OCI-LY7 (cell line): ENCODE measurements around the gene JUNB. TPM values are rescaled to one million over a fixed set of nuclear protein-coding genes. Genes with fewer than 3 reads are reported as not detected.

Source experiments
- BruUV-seq: library from RNA; stranded (reverse); fragments of 400-500 nt; replicated peaks from 2 replicates; lab custom pipeline; 2021; lab: Mats Ljungman, UMichigan
- CTCF ChIA-PET: fragments of 300-600 bp; sonication (Branson Sonifier 250); formaldehyde crosslinking; loops from one replicate; lab custom pipeline; 2022; ENCODE audit warnings: antibody characterized with exemption; ENCODE audit not compliant: unreplicated experiment; lab: Charles Lee
- POLR2A ChIA-PET: fragments of 300-600 bp; sonication (Branson Sonifier 250); formaldehyde crosslinking; loops from one replicate; lab custom pipeline; 2022; ENCODE audit warnings: antibody characterized with exemption; lab: Charles Lee
- DNase-seq: peaks from one replicate; pipeline ENCODE4 v3.0.0-alpha.2; 2015; ENCODE audit warnings: low spot score
- H2AFZ ChIP-seq: fragments of 200-600 bp; sonication (generic), shearing (Covaris generic); 2 replicates; pipeline ENCODE4 v1.6.1; 2014; ENCODE audit warnings: mild to moderate bottlenecking, antibody characterized with exemption, low read length, moderate library complexity
- H3K27ac ChIP-seq: fragments of 200-600 bp; sonication (generic); 2 replicates; pipeline ENCODE4 v1.5.1; 2014; ENCODE audit warnings: mixed run types, low read depth, mild to moderate bottlenecking, moderate library complexity, low read length, inconsistent platforms; ENCODE audit not compliant: poor library complexity, severe bottlenecking
- H3K36me3 ChIP-seq: fragments of 200-600 bp; sonication (generic); 2 replicates; pipeline ENCODE4 v1.6.1; 2014; ENCODE audit warnings: mild to moderate bottlenecking, antibody characterized with exemption, low read length, moderate library complexity, mixed read lengths; ENCODE audit not compliant: insufficient read depth
- H3K4me1 ChIP-seq: fragments of 200-600 bp; sonication (generic); 2 replicates; pipeline ENCODE4 v1.5.1; 2014; ENCODE audit warnings: mild to moderate bottlenecking, low read length; ENCODE audit not compliant: insufficient read depth, poor library complexity, severe bottlenecking
- H3K4me2 ChIP-seq: fragments of 200-600 bp; sonication (generic); 2 replicates; pipeline ENCODE4 v1.6.1; 2014; ENCODE audit warnings: mild to moderate bottlenecking, low read length
- H3K4me3 ChIP-seq: fragments of 200-600 bp; sonication (generic); 2 replicates; pipeline ENCODE4 v1.5.1; 2014; ENCODE audit warnings: mild to moderate bottlenecking, low read depth, low read length; ENCODE audit not compliant: poor library complexity, severe bottlenecking
- H3K79me2 ChIP-seq: fragments of 200-600 bp; sonication (generic); 2 replicates; pipeline ENCODE4 v1.6.1; 2016; ENCODE audit warnings: low read depth, mild to moderate bottlenecking, low read length, moderate library complexity, mixed read lengths; ENCODE audit not compliant: insufficient read depth
- H3K9me2 ChIP-seq: fragments of 200-600 bp; sonication (generic); 2 replicates; pipeline ENCODE4 v1.6.1; 2016; ENCODE audit warnings: mild to moderate bottlenecking, low read length, mixed read lengths; ENCODE audit not compliant: insufficient read depth
- H3K9me3 ChIP-seq: fragments of 200-600 bp; sonication (generic); 2 replicates; pipeline ENCODE4 v1.6.1; 2014; ENCODE audit warnings: mild to moderate bottlenecking, mixed run types, low read length, mixed read lengths
- H4K20me1 ChIP-seq: fragments of 200-600 bp; sonication (generic); 2 replicates; pipeline ENCODE4 v1.6.1; 2014; ENCODE audit warnings: mild to moderate bottlenecking, antibody characterized with exemption, low read length, moderate library complexity, mixed read lengths; ENCODE audit not compliant: insufficient read depth
- EZH2phosphoT487 ChIP-seq: fragments of 200-600 bp; sonication (generic); IDR thresholded peaks from 2 replicates; pipeline ENCODE4 v1.6.1; 2018; ENCODE audit warnings: low read depth, borderline replicate concordance, mild to moderate bottlenecking, mixed run types, antibody characterized with exemption, low read length, moderate library complexity, mixed read lengths
- intact Hi-C: fragments of 100-400 bp; cut with micrococcal nuclease; formaldehyde crosslinking; loops from one replicate; pipeline ENCODE4 v1.10.0; 2022; ENCODE audit not compliant: unreplicated experiment
- total RNA-seq, 2 experiments: library from RNA; depleted of rRNA in 1 of 2; stranded (reverse); fragments of >200 nt in 1 of 2; shearing (Covaris generic) in 1 of 2; gene quantifications; 2 replicates each; pipeline ENCODE4 v1.2.3, GENCODE V29; 2014 to 2022
- TF ChIP-seq, protein P1 (sequence below): fragments of 200-600 bp; sonication (generic); conservative IDR thresholded peaks from 2 replicates; pipeline ENCODE4 v1.5.1; 2014; ENCODE audit warnings: mild to moderate bottlenecking, antibody characterized with exemption, low read length, moderate library complexity, mixed read lengths

JUNB gene
- total RNA-seq, 2 experiments from 2014 or later: 31.8 to 45.5 TPM

DNA sequence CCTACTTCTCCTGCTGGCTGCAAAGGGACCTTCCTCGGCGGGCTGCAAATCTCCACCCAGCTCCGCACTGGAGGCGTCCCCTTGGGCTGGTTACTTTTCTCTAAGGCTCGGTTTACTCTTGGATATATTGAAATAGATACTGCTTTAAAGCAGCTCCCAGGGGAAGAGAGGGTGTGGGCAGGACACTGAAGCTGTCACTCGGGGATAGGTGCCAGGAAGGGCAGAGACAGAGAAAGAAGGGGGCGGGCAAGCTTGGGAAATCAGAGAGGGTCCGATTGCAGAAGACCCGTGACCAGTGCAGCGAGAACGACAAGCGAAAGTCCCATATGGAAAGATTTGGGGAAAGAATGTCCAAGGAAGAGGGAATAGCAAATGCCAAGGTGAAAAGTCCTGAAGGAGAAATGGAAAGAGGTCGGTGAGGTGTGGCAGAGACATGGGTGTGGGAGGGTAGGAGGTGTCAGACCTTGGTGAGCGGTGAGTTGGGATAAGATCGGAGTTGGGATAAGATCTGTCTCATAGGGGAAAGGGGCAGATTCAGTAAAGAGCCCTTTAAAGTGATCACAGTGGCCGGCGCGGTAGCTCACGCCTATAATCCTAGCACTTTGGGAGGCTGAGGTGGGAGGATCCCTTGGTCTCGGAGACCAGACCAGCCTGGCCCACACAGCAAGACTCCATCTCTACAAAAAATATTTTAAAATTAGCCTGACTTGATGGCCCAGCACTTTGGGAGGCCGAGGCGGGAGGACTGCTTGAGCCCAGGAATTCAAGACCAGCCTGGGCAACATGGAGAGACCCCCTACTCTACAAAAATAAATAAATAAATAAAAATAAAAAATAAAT is 11.2 kb downstream of the JUNB start:
- POLR2A ChIA-PET: interaction anchor here (1.1 kb wide), 1 partner anchor 10 kb away, joined by 5 read pairs; the partner anchor contains the start of gene JUNB
- Histone ChIP-seq H2AFZ (peak overlapping the region; percentile 71; the same call in 1 of the 2 replicates), H3K9me2 (no peaks in the 10 kb centered on the region), H3K9me3 (no peaks in the 10 kb centered on the region), H3K27ac (no peak overlapping the region), H3K4me3 (peak overlapping the region; percentile 95), H3K4me1 (peaks cover 28% of the 10 kb centered on the region), H3K4me2 (peak overlapping the region; percentile 92), H3K79me2 (peaks cover 20% of the 10 kb centered on the region; the same call in 1 of the 2 replicates), H4K20me1 (no peaks in the 10 kb centered on the region), H3K36me3 (peaks cover 19% of the 10 kb centered on the region; the same call in 1 of the 2 replicates)
- CTCF ChIA-PET: no interaction called here
- DNase-seq: no peak
- no TSS peak for BruUV-seq
- no peak for TF ChIP-seq EZH2phosphoT487
- TF ChIP-seq, protein P1, sequence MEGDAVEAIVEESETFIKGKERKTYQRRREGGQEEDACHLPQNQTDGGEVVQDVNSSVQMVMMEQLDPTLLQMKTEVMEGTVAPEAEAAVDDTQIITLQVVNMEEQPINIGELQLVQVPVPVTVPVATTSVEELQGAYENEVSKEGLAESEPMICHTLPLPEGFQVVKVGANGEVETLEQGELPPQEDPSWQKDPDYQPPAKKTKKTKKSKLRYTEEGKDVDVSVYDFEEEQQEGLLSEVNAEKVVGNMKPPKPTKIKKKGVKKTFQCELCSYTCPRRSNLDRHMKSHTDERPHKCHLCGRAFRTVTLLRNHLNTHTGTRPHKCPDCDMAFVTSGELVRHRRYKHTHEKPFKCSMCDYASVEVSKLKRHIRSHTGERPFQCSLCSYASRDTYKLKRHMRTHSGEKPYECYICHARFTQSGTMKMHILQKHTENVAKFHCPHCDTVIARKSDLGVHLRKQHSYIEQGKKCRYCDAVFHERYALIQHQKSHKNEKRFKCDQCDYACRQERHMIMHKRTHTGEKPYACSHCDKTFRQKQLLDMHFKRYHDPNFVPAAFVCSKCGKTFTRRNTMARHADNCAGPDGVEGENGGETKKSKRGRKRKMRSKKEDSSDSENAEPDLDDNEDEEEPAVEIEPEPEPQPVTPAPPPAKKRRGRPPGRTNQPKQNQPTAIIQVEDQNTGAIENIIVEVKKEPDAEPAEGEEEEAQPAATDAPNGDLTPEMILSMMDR: no peak
- intact Hi-C loops: no loop called here

DNA sequence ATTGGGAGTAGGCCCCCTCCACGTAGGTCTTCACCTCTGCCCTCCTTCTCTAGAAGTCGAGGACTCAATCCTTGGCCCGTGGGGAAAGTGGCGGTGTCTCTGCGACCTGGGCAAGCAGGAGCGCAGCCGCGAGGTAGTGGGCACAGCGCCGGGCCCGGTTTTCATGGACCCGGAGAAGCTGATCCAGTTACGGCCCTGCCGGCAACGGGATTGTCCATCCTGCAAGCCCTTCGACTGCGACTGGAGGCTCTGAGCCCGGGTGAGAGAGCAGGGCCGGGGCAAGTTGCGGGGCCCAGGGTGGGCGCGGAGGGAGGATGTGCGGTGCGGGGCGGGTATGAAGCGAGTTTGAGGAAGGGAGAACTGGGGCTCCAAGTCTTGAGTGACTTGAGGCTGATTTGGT is 12.8 kb downstream of the JUNB start:
- peaks cover 24% of the 10 kb centered on the region for H3K36me3 ChIP-seq
- no peaks in the 10 kb centered on the region for H3K9me2 ChIP-seq
- no peaks in the 10 kb centered on the region for H3K9me3 ChIP-seq
- ChIA-PET CTCF (no interaction called here), POLR2A (no interaction called here)
- no TSS peak for BruUV-seq
- H3K79me2 ChIP-seq: peaks cover 20% of the 10 kb centered on the region; the same call in 1 of the 2 replicates
- DNase-seq: no peak
- intact Hi-C loops: no loop called here
- peaks cover 30% of the 10 kb centered on the region for H3K4me1 ChIP-seq
- no peak overlapping the region for H3K4me2 ChIP-seq
- no peak overlapping the region for H3K4me3 ChIP-seq
- H2AFZ ChIP-seq: no peak overlapping the region
- no peaks in the 10 kb centered on the region for H4K20me1 ChIP-seq
- TF ChIP-seq, protein P1: no peak
- no peak for TF ChIP-seq EZH2phosphoT487
- no peak overlapping the region for H3K27ac ChIP-seq
